ENCODE data around the gene PA2G4. TPM values are rescaled to one million over a fixed set of nuclear protein-coding genes. Genes with fewer than 3 reads are reported as not detected.

Gene PA2G4
- total and polyA plus RNA-seq, 2 experiments from 2014 or later = 132 to 235 TPM

DNA sequence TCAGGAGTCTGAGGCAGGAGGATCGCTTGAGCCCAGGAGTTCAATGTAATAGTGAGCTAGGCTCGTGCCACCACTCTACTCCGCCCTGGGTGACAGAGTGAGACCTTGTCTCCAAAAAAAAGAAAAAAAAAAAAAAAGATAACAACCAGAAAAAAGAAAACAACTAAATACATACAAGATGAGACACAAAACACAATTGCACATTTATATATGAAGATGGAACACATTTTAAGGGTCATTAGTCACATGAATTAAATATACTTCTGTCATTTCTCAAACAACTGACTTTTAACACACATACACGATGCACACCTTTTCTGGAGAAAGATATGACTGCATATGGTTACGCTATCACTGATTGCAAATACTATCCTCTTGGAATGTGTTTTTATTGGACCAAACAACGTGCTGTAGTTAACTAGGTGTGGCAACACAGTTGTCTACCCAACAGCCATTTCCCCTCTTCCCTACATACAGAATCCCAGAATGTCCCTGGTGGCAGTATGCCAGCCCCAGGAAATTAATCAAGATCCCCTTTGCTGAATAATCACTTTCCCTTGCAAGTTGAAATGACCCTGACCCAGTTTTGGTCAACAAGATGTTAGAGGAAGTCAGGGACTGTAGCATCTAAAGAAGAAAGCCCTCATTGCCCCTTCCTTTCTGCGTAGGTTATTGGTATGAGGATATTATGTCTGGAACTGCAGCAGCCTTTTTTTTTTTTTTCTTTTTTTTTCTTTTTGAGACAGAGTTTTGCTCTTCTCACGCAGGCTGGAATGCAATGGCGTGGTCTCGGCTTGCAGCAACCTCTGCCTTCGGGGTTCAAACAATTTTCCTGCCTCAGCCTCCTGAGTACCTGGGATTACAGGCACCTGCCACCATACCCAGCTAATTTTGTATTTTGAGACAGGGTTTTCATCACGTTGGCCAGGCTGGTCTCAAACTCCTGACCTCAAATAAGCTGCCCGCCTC, 42.4 kb downstream of the PA2G4 start:
- Histone ChIP-seq H3K9me3 (ENCODE audit: low read depth) (no peaks in the 10 kb centered on the region), H3K4me1 (ENCODE audit: low read depth) (no peaks in the 10 kb centered on the region), H3K27ac (no peak overlapping the region), H3K27me3 (no peaks in the 10 kb centered on the region), H3K36me3 (peaks cover 28% of the 10 kb centered on the region), H3K4me3 (no peak overlapping the region)
- TF ChIP-seq, protein P1, sequence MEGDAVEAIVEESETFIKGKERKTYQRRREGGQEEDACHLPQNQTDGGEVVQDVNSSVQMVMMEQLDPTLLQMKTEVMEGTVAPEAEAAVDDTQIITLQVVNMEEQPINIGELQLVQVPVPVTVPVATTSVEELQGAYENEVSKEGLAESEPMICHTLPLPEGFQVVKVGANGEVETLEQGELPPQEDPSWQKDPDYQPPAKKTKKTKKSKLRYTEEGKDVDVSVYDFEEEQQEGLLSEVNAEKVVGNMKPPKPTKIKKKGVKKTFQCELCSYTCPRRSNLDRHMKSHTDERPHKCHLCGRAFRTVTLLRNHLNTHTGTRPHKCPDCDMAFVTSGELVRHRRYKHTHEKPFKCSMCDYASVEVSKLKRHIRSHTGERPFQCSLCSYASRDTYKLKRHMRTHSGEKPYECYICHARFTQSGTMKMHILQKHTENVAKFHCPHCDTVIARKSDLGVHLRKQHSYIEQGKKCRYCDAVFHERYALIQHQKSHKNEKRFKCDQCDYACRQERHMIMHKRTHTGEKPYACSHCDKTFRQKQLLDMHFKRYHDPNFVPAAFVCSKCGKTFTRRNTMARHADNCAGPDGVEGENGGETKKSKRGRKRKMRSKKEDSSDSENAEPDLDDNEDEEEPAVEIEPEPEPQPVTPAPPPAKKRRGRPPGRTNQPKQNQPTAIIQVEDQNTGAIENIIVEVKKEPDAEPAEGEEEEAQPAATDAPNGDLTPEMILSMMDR (IDR thresholded peaks at IDR 0.05; ENCODE audit: low read depth, low read length) = no peak
- peak in 1 of 2 donors; percentile 56 for DNase-seq (ENCODE audit: low read depth in 1 of 2, low spot score in 1 of 2)

DNA sequence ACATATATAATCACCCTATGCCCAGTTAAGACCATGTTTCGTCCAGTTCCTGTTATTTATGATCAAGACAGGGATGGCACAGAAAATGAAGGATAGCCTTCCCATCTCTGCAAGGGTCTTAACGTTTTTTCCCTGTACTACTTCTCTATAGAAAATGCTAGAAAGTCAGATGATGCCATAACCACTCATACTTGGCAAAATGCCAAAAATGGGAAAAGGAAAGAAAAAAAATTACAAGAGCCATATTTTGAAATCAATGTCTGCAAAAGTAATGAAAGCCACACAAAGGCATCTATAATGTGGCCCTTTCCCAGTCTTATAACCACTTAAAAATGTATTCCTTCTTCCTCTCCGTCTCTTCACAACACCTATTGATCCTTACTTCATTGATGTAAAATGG, 46.2 kb downstream of the PA2G4 start:
- H3K4me3 ChIP-seq = no peak overlapping the region
- peaks cover 6% of the 10 kb centered on the region for H3K4me1 ChIP-seq (ENCODE audit: low read depth)

DNA sequence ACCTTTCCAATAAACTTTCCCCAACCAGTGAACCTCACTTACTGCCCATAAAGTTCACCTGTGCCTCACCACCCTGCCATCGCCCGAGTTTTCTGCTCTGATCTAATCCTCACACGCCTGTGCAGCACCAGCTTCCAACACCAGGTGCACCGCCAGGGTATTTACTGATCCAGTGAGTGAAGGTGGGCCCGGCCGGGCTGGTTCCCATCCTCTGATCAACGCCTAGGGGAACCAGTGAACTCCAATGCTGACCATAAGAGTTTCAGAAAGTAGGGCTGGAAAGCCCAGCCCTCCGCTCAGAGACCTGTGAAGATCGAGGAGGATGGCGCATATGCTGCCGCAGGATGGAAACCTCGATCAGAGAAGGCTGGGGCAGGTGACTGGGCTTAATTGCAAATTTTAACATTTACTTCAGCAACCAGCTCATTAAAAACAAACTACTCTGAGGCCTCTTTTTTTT, 47.3 kb downstream of the PA2G4 start:
- peak in 1 of 2 donors; percentile 41 for DNase-seq (ENCODE audit: low read depth in 1 of 2, low spot score in 1 of 2)
- Histone ChIP-seq H3K4me3 (peak overlapping the region; percentile 79), H3K27me3 (no peaks in the 10 kb centered on the region), H3K4me1 (ENCODE audit: low read depth) (peaks cover 6% of the 10 kb centered on the region), H3K27ac (peak overlapping the region; percentile 82), H3K36me3 (peaks cover 9% of the 10 kb centered on the region), H3K9me3 (ENCODE audit: low read depth) (no peaks in the 10 kb centered on the region)
- TF ChIP-seq, protein P1 (IDR thresholded peaks at IDR 0.05; ENCODE audit: low read depth, low read length) = peak; percentile 23

More for the DNA sequence above, 46.2 kb downstream of the PA2G4 start:
- Histone ChIP-seq H3K27ac (no peak overlapping the region), H3K9me3 (ENCODE audit: low read depth) (no peaks in the 10 kb centered on the region), H3K27me3 (no peaks in the 10 kb centered on the region), H3K36me3 (peaks cover 9% of the 10 kb centered on the region)
- DNase-seq (ENCODE audit: low read depth in 1 of 2, low spot score in 1 of 2) = peak in 1 of 2 donors; percentile 62
- TF ChIP-seq, protein P1 (IDR thresholded peaks at IDR 0.05; ENCODE audit: low read depth, low read length) = no peak

DNA sequence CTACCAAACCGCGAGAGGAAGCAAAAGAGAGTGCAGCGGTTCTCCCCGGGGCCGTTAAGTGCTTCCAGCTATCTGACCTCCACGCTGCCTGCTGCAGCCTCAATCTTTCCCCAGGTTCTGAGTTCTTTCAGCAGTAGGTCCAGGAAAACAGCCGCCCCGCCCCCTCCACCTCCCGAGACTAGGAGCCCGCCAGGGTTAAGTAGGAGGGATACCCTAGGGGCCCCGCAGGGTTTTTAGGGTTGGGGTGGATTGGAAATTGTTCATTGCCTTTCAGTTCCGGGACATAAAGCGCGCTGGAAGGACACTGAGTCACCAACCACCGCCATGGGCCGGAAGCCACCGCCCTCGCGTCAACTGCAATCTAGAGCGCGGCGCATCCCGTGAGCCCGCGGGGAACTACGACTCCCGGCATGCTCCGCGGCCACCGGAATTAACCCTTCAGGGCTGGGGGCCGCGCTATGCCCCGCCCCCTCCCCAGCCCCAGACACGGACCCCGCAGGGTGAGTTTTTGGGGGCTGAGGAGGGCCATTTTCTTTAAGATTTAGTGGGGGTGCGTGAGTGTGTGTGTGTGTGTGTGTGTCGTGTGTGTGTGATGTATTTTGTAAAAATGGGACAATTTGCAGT, 47.9 kb downstream of the PA2G4 start, which contains the start of gene MYL6B:
TSS of gene MYL6B (plus strand) at position 456 of the 624 bp plus-strand sequence. CDS start 1,332 bp downstream, outside the sequence.
- Histone ChIP-seq H3K4me1 (ENCODE audit: low read depth) (peaks cover 8% of the 10 kb centered on the region), H3K9me3 (ENCODE audit: low read depth) (no peaks in the 10 kb centered on the region), H3K27me3 (no peaks in the 10 kb centered on the region), H3K4me3 (peak within 1 kb of the TSS; percentile 79), H3K27ac (peak within 1 kb of the TSS; percentile 82), H3K36me3 (peaks cover 9% of the 10 kb centered on the region)
- TF ChIP-seq, protein P1 (IDR thresholded peaks at IDR 0.05; ENCODE audit: low read depth, low read length) = no peak
- DNase-seq (ENCODE audit: low read depth in 1 of 2, low spot score in 1 of 2) = peak; percentile 92 to 94
